SJSA1 (cell line): Measurements from ENCODE around the gene DNPH1. TPM values are rescaled to one million over a fixed set of nuclear protein-coding genes. Genes with fewer than 3 reads are reported as not detected.

Source experiments
- DNase-seq, 2 experiments: peaks; one replicate each; pipeline ENCODE4 v3.0.0-alpha.2; 2015 to 2020; ENCODE audit warnings: low spot score in 2 of 2, low read depth in 1 of 2
- H3K27ac ChIP-seq: fragments of 250-450 bp; sonication (Bioruptor Pico); 2 replicates; pipeline ENCODE4 v1.5.1; 2020; ENCODE audit warnings: mild to moderate bottlenecking, moderate library complexity
- H3K27me3 ChIP-seq: fragments of 250-450 bp; sonication (Bioruptor Pico); replicated peaks from 2 replicates; pipeline ENCODE4 v1.5.1; 2020; ENCODE audit warnings: mild to moderate bottlenecking, moderate library complexity
- H3K36me3 ChIP-seq: fragments of 250-450 bp; sonication (Bioruptor Pico); 2 replicates; pipeline ENCODE4 v1.5.1; 2020; ENCODE audit warnings: mild to moderate bottlenecking
- H3K4me1 ChIP-seq: fragments of 250-450 bp; sonication (Bioruptor Pico); replicated peaks from 2 replicates; pipeline ENCODE4 v1.6.1; 2021; ENCODE audit warnings: mild to moderate bottlenecking
- H3K4me3 ChIP-seq: fragments of 250-450 bp; sonication (Bioruptor Pico); 2 replicates; pipeline ENCODE4 v1.5.1; 2020; ENCODE audit warnings: mild to moderate bottlenecking
- H3K9me3 ChIP-seq: fragments of 250-450 bp; sonication (Bioruptor Pico); replicated peaks from 2 replicates; pipeline ENCODE4 v1.5.1; 2020; ENCODE audit warnings: mild to moderate bottlenecking
- total RNA-seq: library from RNA; depleted of rRNA; stranded (reverse); fragments of >200 nt; shearing (Covaris generic); gene quantifications from 2 replicates; pipeline ENCODE4 v1.2.3, GENCODE V29; 2014

Gene DNPH1
- total RNA-seq, 1 experiment from 2014 or later, result 35.7 TPM

GRCh38 chr6:43246301-43247113, 17.2 kb upstream of the DNPH1 start:
- H3K9me3 ChIP-seq, result no peaks in the 10 kb centered on the region
- H3K27ac ChIP-seq, result no peak overlapping the region
- H3K27me3 ChIP-seq, result peaks cover 81% of the 10 kb centered on the region
- H3K36me3 ChIP-seq, result no peaks in the 10 kb centered on the region
- H3K4me1 ChIP-seq, result 0 out of 2 replicates have a peak, but pooled peaks cover 5% of the 10 kb centered on the region
- no peak for DNase-seq
- no peak overlapping the region for H3K4me3 ChIP-seq

DNA sequence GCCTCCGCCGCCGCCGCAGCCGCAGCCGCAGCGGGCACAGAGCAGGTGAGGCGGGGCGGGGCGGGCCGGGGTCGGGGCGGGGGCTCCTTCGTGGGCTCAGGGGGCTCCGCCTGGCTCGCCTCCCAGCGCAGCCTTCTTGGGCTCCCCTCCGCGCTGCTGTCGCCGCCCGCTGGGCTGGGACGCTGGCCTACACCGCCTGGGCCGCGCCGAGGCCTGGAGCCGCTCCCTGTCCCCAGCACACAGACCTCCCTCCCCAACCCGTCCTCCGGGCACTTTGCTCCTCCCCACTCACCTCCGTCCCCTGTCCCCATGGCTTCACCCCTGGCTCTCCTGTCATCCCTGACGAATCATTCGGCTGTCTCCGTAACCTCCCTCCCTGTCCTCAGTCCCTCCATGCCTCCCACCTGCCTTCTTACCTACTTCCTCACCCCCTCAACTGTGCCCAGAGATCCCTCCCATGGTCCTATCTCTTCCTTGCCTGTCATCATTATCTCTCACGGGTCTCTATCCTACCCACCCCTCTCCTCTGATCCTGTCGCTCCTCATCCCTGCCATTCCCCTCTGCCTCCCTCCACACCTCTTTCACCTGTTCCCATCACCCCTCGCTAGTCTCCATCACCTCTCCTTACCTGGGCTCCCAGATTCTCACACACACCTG, 14.5 kb upstream of the DNPH1 start:
- Histone ChIP-seq H3K4me3 (no peak overlapping the region), H3K36me3 (no peaks in the 10 kb centered on the region), H3K9me3 (peaks cover 4% of the 10 kb centered on the region; the same call in 1 of the 2 replicates), H3K4me1 (0 out of 2 replicates have a peak, but pooled peaks cover 5% of the 10 kb centered on the region), H3K27ac (no peak overlapping the region), H3K27me3 (peaks cover 79% of the 10 kb centered on the region)
- DNase-seq, result no peak

GRCh38 chr6:43242908-43243663, 13.8 kb upstream of the DNPH1 start, which contains the start of gene TTBK1:
TSS of gene TTBK1 (plus strand) at chr6:43243481. CDS start at chr6:43246661, 3,180 bp downstream.
- no peaks in the 10 kb centered on the region for H3K36me3 ChIP-seq
- 0 out of 2 replicates have a peak, but pooled peaks cover 5% of the 10 kb centered on the region for H3K4me1 ChIP-seq
- DNase-seq, result no peak
- peaks cover 72% of the 10 kb centered on the region for H3K27me3 ChIP-seq
- H3K4me3 ChIP-seq, result no peak within 1 kb of the TSS
- H3K9me3 ChIP-seq, result peaks cover 4% of the 10 kb centered on the region; the same call in 1 of the 2 replicates
- no peak within 1 kb of the TSS for H3K27ac ChIP-seq

DNA sequence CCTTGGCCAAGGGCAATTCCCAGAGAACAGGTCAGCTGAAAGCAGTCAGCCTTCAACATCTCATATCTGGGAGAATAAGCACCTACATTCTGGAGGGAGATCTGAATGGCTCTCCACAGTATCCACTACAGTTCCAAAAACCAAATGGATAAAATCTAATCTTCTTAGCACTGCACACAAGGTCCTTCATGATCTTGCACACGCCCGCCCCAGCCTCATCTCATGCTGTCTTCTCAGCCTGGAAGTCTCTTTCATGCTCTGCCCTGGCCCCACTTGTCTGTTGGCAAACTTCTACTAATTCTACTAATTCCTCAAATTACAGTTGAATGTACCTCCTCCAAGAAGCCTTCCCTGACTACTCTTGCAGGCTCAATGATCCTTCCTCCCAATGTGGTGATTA, 12.2 kb upstream of the DNPH1 start:
- Histone ChIP-seq H3K27me3 (peaks cover 63% of the 10 kb centered on the region), H3K9me3 (peaks cover 4% of the 10 kb centered on the region; the same call in 1 of the 2 replicates)

DNA sequence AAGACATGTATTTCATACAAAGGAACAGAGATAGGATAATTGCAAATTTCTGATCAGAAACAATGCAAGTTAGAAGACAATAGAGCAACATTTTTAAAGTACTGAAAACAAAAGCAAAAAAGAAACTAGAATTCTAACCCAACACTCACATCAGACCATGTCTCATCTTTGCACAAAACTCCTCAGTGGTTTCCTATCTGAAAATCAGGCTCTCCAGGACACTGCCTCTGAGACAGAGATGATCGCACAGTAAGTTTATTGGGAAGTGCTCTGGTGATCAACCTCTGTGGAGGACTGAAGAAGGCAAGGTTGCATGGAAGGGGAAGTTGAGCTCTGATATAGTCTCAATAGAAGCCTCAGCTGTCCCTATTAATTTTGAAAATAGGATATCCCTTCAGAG, 11.7 kb upstream of the DNPH1 start:
- Histone ChIP-seq H3K4me3 (no peak overlapping the region), H3K4me1 (no peaks in the 10 kb centered on the region), H3K27me3 (peaks cover 62% of the 10 kb centered on the region), H3K36me3 (no peaks in the 10 kb centered on the region), H3K27ac (no peak overlapping the region), H3K9me3 (peaks cover 4% of the 10 kb centered on the region; the same call in 1 of the 2 replicates)
- no peak for DNase-seq

More for the DNA sequence above, 12.2 kb upstream of the DNPH1 start:
- DNase-seq, result no peak
- H3K4me3 ChIP-seq, result no peak overlapping the region
- no peaks in the 10 kb centered on the region for H3K36me3 ChIP-seq
- no peaks in the 10 kb centered on the region for H3K4me1 ChIP-seq
- no peak overlapping the region for H3K27ac ChIP-seq

GRCh38 chr6:43239054-43239453, 9.8 kb upstream of the DNPH1 start:
- H3K27ac ChIP-seq, result no peak overlapping the region
- H3K4me3 ChIP-seq, result no peak overlapping the region
- DNase-seq, result no peak
- H3K27me3 ChIP-seq, result peaks cover 44% of the 10 kb centered on the region
- H3K36me3 ChIP-seq, result no peaks in the 10 kb centered on the region
- no peaks in the 10 kb centered on the region for H3K4me1 ChIP-seq
- peaks cover 4% of the 10 kb centered on the region; the same call in 1 of the 2 replicates for H3K9me3 ChIP-seq

GRCh38 chr6:43235841-43236240, 6.6 kb upstream of the DNPH1 start:
- H3K27me3 ChIP-seq, result peaks cover 31% of the 10 kb centered on the region
- no peaks in the 10 kb centered on the region for H3K36me3 ChIP-seq
- no peak overlapping the region for H3K27ac ChIP-seq
- DNase-seq, result no peak
- H3K9me3 ChIP-seq, result peaks cover 4% of the 10 kb centered on the region; the same call in 1 of the 2 replicates
- no peaks in the 10 kb centered on the region for H3K4me1 ChIP-seq
- H3K4me3 ChIP-seq, result no peak overlapping the region

DNA sequence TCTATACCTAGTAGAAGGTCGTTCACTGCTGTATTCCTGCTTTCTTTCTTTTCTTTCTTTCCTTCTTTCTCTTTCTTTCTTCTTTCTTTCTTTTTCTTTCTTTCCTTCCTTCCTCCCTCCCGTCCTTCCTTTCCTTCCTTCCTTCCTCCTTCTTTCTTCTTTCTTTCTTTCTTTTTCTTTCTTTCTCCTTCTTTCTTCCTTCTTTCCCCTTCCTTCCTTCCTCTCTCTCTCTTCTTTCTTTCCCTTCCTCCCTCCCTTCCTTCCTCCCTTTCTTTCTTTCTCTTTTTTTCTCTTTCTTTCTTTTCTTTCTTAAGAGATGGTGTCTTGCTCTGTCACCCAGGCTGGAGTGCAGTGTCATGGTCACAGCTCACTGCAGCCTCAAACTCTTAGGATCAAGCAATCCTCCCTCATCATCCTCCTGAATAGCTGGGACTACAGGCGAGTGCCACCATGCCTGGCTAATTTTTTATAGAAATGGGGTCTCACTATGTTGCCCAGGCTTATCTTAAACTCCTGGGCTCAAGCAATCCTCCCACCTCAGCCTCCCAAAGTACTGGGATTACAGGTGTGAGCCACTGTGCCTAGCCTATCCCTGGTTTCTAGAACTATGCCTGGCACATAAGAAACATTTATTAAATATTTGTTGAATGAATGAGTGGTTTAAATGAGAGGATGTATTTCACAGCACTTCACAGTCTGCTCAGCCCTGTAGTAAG, 2.6 kb upstream of the DNPH1 start:
- DNase-seq, result no peak
- Histone ChIP-seq H3K36me3 (no peaks in the 10 kb centered on the region), H3K27me3 (peaks cover 15% of the 10 kb centered on the region), H3K9me3 (no peaks in the 10 kb centered on the region), H3K27ac (no peak overlapping the region), H3K4me3 (no peak overlapping the region), H3K4me1 (peaks cover 11% of the 10 kb centered on the region; the same call in 1 of the 2 replicates)

DNA sequence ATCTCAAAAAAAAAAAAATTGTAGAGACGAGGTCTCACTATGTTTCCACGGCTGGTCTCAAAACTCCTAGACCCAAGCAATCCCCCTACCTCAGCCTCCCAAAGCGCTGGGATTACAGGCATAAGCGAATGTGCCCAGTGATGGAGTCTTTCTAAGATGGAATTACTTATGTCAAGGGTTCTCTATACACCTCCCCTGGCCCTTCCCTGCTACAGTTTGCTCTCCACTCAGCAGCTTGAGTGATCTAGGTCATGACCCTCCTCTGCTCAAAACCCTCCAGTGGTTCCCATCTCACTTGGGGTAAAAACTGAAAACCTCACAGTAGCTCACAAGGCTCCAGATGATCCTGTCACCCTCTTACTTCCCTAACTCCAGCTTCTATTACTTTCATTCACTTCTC, 1.8 kb upstream of the DNPH1 start:
- Histone ChIP-seq H3K9me3 (no peaks in the 10 kb centered on the region), H3K4me3 (no peak overlapping the region), H3K27me3 (peaks cover 11% of the 10 kb centered on the region), H3K27ac (no peak overlapping the region), H3K4me1 (peaks cover 11% of the 10 kb centered on the region; the same call in 1 of the 2 replicates), H3K36me3 (no peaks in the 10 kb centered on the region)
- DNase-seq, result no peak

- no peak overlapping the region for H3K4me3 ChIP-seq
These were observed 731 bp upstream of the DNPH1 start for GRCh38 chr6:43229803-43230620.

GRCh38 chr6:43226192-43226851, 3.0 kb downstream of the DNPH1 start:
- Histone ChIP-seq H3K9me3 (no peaks in the 10 kb centered on the region), H3K4me3 (no peak overlapping the region), H3K36me3 (peaks cover 12% of the 10 kb centered on the region), H3K4me1 (peaks cover 19% of the 10 kb centered on the region; the same call in 1 of the 2 replicates), H3K27ac (no peak overlapping the region), H3K27me3 (peaks cover 4% of the 10 kb centered on the region; the same call in 1 of the 2 replicates)
- DNase-seq, result no peak

More at GRCh38 chr6:43229803-43230620, 731 bp upstream of the DNPH1 start:
- H3K36me3 ChIP-seq, result no peaks in the 10 kb centered on the region
- no peaks in the 10 kb centered on the region for H3K9me3 ChIP-seq
- H3K27ac ChIP-seq, result no peak overlapping the region
- H3K4me1 ChIP-seq, result peaks cover 11% of the 10 kb centered on the region; the same call in 1 of the 2 replicates
- DNase-seq, result no peak
- H3K27me3 ChIP-seq, result peaks cover 10% of the 10 kb centered on the region

GRCh38 chr6:43223175-43223574, 6.1 kb downstream of the DNPH1 start:
- no peak for DNase-seq
- no peak overlapping the region for H3K4me3 ChIP-seq
- H3K9me3 ChIP-seq, result no peaks in the 10 kb centered on the region

More at GRCh38 chr6:43223175-43223574, 6.1 kb downstream of the DNPH1 start:
- no peak overlapping the region for H3K27ac ChIP-seq
- peaks cover 16% of the 10 kb centered on the region for H3K36me3 ChIP-seq
- H3K27me3 ChIP-seq, result no peaks in the 10 kb centered on the region
- H3K4me1 ChIP-seq, result peaks cover 9% of the 10 kb centered on the region; the same call in 1 of the 2 replicates
